H9 (cell line): Measurements from ENCODE around the gene HDHD3. TPM values are rescaled to one million over a fixed set of nuclear protein-coding genes. Genes with fewer than 3 reads are reported as not detected.

Experiments used
- DNase-seq: peaks from one replicate; pipeline ENCODE4 v3.0.0-alpha.2; 2017
- H2AFZ ChIP-seq: one replicate; pipeline ENCODE4 v1.6.1; 2013; ENCODE audit warnings: mild to moderate bottlenecking, low read length, control low read depth, moderate library complexity
- H2AK5ac ChIP-seq: 2 replicates; pipeline ENCODE4 v1.6.1; 2013; ENCODE audit warnings: low read length, control low read depth, mixed read lengths; ENCODE audit not compliant: insufficient read length
- H2BK120ac ChIP-seq: one replicate; pipeline ENCODE4 v1.6.1; 2013; ENCODE audit warnings: low read depth, mild to moderate bottlenecking, low read length, control low read depth, inconsistent platforms; ENCODE audit not compliant: poor library complexity, severe bottlenecking
- H2BK12ac ChIP-seq: 2 replicates; pipeline ENCODE4 v1.6.1; 2013; ENCODE audit warnings: low read length, control low read depth, mixed read lengths, low read depth; ENCODE audit not compliant: insufficient read length
- H2BK15ac ChIP-seq: 2 replicates; pipeline ENCODE4 v1.6.1; 2013; ENCODE audit warnings: low read depth, low read length, control low read depth
- H2BK20ac ChIP-seq: one replicate; pipeline ENCODE4 v1.6.1; 2013; ENCODE audit warnings: low read depth, mild to moderate bottlenecking, low read length, control low read depth, inconsistent platforms; ENCODE audit not compliant: poor library complexity, severe bottlenecking
- H2BK5ac ChIP-seq: 2 replicates; pipeline ENCODE4 v1.6.1; 2013; ENCODE audit warnings: low read length, control low read depth, mixed read lengths; ENCODE audit not compliant: insufficient read length
- H3K14ac ChIP-seq: 2 replicates; pipeline ENCODE4 v1.6.1; 2013; ENCODE audit warnings: low read length, control low read depth; ENCODE audit not compliant: insufficient read depth
- H3K18ac ChIP-seq: 2 replicates; pipeline ENCODE4 v1.6.1; 2013; ENCODE audit warnings: low read depth, mild to moderate bottlenecking, mixed read lengths, low read length, control low read depth; ENCODE audit not compliant: insufficient read length
- H3K23ac ChIP-seq: 2 replicates; pipeline ENCODE4 v1.6.1; 2013; ENCODE audit warnings: low read length, control low read depth, mixed read lengths, low read depth; ENCODE audit not compliant: insufficient read length
- H3K23me2 ChIP-seq: 2 replicates; pipeline ENCODE4 v1.6.1; 2013; ENCODE audit warnings: low read depth, mild to moderate bottlenecking, mixed read lengths, low read length, control low read depth; ENCODE audit not compliant: insufficient read length, poor library complexity, severe bottlenecking
- H3K27ac ChIP-seq: 2 replicates; pipeline ENCODE4 v1.5.1; 2013; ENCODE audit warnings: low read length, control low read depth, mixed read lengths, low read depth; ENCODE audit not compliant: insufficient read length
- H3K27me3 ChIP-seq: 2 replicates; pipeline ENCODE4 v1.6.1; 2013; ENCODE audit warnings: low read length, control low read depth, inconsistent platforms; ENCODE audit not compliant: insufficient read depth
- H3K4ac ChIP-seq: 2 replicates; pipeline ENCODE4 v1.6.1; 2013; ENCODE audit warnings: low read depth, mild to moderate bottlenecking, control low read depth, inconsistent platforms, low read length, moderate library complexity
- H3K4me1 ChIP-seq: 2 replicates; pipeline ENCODE4 v1.6.1; 2013; ENCODE audit warnings: low read length, control low read depth, inconsistent platforms; ENCODE audit not compliant: insufficient read depth
- H3K4me2 ChIP-seq: 2 replicates; pipeline ENCODE4 v1.6.1; 2013; ENCODE audit warnings: low read length, control low read depth, mixed read lengths; ENCODE audit not compliant: insufficient read length, insufficient read depth
- H3K56ac ChIP-seq: 2 replicates; pipeline ENCODE4 v1.6.1; 2013; ENCODE audit warnings: low read depth, mild to moderate bottlenecking, mixed read lengths, low read length, control low read depth; ENCODE audit not compliant: insufficient read length
- H3K79me1 ChIP-seq: 2 replicates; pipeline ENCODE4 v1.6.1; 2013; ENCODE audit warnings: low read depth, mild to moderate bottlenecking, moderate library complexity, low read length, control low read depth, inconsistent platforms; ENCODE audit not compliant: insufficient read depth, poor library complexity, severe bottlenecking
- H3K79me2 ChIP-seq: 2 replicates; pipeline ENCODE4 v1.6.1; 2013; ENCODE audit warnings: low read length, control low read depth, inconsistent platforms; ENCODE audit not compliant: insufficient read depth
- H3K9ac ChIP-seq: 2 replicates; pipeline ENCODE4 v1.6.1; 2013; ENCODE audit warnings: low read length, control low read depth, mixed read lengths; ENCODE audit not compliant: insufficient read length; ENCODE audit errors: extremely low read depth
- H3K9me3 ChIP-seq: one replicate; pipeline ENCODE4 v1.6.1; 2013; ENCODE audit warnings: low read depth, low read length, inconsistent platforms; ENCODE audit not compliant: control insufficient read depth
- H3T11ph ChIP-seq: one replicate; pipeline ENCODE4 v1.6.1; 2013; ENCODE audit warnings: mild to moderate bottlenecking, low read length, control low read depth, inconsistent platforms
- H4K20me1 ChIP-seq: one replicate; pipeline ENCODE4 v1.6.1; 2013; ENCODE audit not compliant: control insufficient read depth, insufficient read length, insufficient read depth
- H4K5ac ChIP-seq: 2 replicates; pipeline ENCODE4 v1.6.1; 2013; ENCODE audit warnings: low read depth, mild to moderate bottlenecking, mixed read lengths, low read length, control low read depth; ENCODE audit not compliant: insufficient read length
- H4K8ac ChIP-seq: replicated peaks from 2 replicates; pipeline ENCODE4 v1.6.1; 2013; ENCODE audit warnings: low read length, control low read depth, mixed read lengths, low read depth; ENCODE audit not compliant: insufficient read length
- H4K91ac ChIP-seq: 2 replicates; pipeline ENCODE4 v1.6.1; 2013; ENCODE audit warnings: low read depth, mild to moderate bottlenecking, moderate library complexity, mixed read lengths, low read length, control low read depth; ENCODE audit not compliant: insufficient read length
- H3K27ac Mint-ChIP-seq, 3 experiments: 2 replicates in 2 of 3; 3 replicates in 1 of 3; pipeline ENCODE4 v1.8.0; 2020 to 2021; ENCODE audit warnings: mixed read lengths in 3 of 3, mild to moderate bottlenecking in 1 of 3, moderate library complexity in 1 of 3
- H3K27me3 Mint-ChIP-seq: 2 replicates; pipeline ENCODE4 v1.8.0; 2021; ENCODE audit warnings: low read depth, mild to moderate bottlenecking, moderate library complexity, mixed read lengths
- H3K36me3 Mint-ChIP-seq, 3 experiments: 2 replicates in 2 of 3; 3 replicates in 1 of 3; pipeline ENCODE4 v1.8.0; 2020 to 2021; ENCODE audit warnings: low read depth in 3 of 3, mixed read lengths in 3 of 3; ENCODE audit not compliant: insufficient read depth in 1 of 3
- H3K4me1 Mint-ChIP-seq, 2 experiments: 2 replicates each; pipeline ENCODE4 v1.8.0; 2020; ENCODE audit warnings: mixed read lengths in 2 of 2
- H3K4me3 Mint-ChIP-seq, 2 experiments: 2 replicates in 1 of 2; 3 replicates in 1 of 2; pipeline ENCODE4 v1.8.0; 2020 to 2021; ENCODE audit warnings: mild to moderate bottlenecking in 2 of 2, mixed read lengths in 2 of 2, moderate library complexity in 1 of 2
- H3K9me3 Mint-ChIP-seq, 2 experiments: 2 replicates in 1 of 2; 3 replicates in 1 of 2; pipeline ENCODE4 v1.8.0; 2020; ENCODE audit warnings: mild to moderate bottlenecking in 2 of 2, mixed read lengths in 2 of 2, moderate library complexity in 1 of 2
- WGBS: extraction: QIAGEN DNeasy Blood & Tissue Kit; methylation state at CpG from one replicate; pipeline ENCODE4 v1.1.7; 2013; ENCODE audit warnings: missing lambda C conversion rate, low lambda C conversion rate, mixed read lengths; ENCODE audit not compliant: insufficient read length; ENCODE audit errors: extremely low coverage; 5-methylcytosine and 5-hydroxymethylcytosine counted together
- total RNA-seq: library from RNA; stranded (reverse); gene quantifications from 2 replicates; pipeline ENCODE4 v1.2.1, GENCODE V29; 2021
- TF ChIP-seq, protein P1 (sequence below): fragments of 200-600 bp; sonication (generic); conservative IDR thresholded peaks from 3 replicates; pipeline ENCODE4 v1.8.0; 2021; ENCODE audit warnings: antibody characterized with exemption, mild to moderate bottlenecking

HDHD3 gene
- total RNA-seq, 1 experiment from 2014 or later: 10.9 TPM

DNA sequence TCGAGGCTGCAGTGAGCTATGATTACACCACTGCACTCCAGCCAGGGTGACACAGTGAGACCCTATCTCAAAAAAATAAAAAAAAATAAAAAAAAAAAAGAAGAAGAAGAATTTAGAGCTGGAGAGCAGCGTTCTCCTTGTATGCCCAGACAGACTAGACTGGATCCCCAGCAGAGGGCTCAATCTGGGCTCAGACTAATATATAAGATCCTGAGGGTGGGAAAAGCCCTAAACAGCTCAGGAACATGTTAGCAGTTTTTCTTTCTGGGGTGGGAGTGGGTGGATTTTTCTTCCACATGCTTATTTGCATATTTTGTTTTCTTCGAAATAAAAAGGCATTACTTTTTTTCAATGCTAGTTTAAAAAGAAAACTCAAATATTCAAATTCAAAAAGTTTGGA is 28.3 kb downstream of the HDHD3 start:
- H3K14ac ChIP-seq: no peak overlapping the region
- H3K4me1 Mint-ChIP-seq: peaks cover 20 to 21% of the 10 kb centered on the region in 2 experiments
- TF ChIP-seq, protein P1, sequence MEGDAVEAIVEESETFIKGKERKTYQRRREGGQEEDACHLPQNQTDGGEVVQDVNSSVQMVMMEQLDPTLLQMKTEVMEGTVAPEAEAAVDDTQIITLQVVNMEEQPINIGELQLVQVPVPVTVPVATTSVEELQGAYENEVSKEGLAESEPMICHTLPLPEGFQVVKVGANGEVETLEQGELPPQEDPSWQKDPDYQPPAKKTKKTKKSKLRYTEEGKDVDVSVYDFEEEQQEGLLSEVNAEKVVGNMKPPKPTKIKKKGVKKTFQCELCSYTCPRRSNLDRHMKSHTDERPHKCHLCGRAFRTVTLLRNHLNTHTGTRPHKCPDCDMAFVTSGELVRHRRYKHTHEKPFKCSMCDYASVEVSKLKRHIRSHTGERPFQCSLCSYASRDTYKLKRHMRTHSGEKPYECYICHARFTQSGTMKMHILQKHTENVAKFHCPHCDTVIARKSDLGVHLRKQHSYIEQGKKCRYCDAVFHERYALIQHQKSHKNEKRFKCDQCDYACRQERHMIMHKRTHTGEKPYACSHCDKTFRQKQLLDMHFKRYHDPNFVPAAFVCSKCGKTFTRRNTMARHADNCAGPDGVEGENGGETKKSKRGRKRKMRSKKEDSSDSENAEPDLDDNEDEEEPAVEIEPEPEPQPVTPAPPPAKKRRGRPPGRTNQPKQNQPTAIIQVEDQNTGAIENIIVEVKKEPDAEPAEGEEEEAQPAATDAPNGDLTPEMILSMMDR: no peak
- H3K79me2 ChIP-seq: no peaks in the 10 kb centered on the region
- H2BK20ac ChIP-seq: no peak overlapping the region
- H4K20me1 ChIP-seq: no peaks in the 10 kb centered on the region
- H4K8ac ChIP-seq: no peak overlapping the region
- H3K9me3 Mint-ChIP-seq: no peaks in the 10 kb centered on the region
- no peak overlapping the region for H2BK15ac ChIP-seq
- no peak overlapping the region for H3K4ac ChIP-seq
- H3T11ph ChIP-seq: no peak overlapping the region
- H2BK120ac ChIP-seq: no peak overlapping the region
- no peaks in the 10 kb centered on the region for H3K9me3 ChIP-seq
- no peak overlapping the region for H4K91ac ChIP-seq
- no peak overlapping the region for H3K9ac ChIP-seq
- H3K27me3 Mint-ChIP-seq: peaks cover 50% of the 10 kb centered on the region
- no peaks in the 10 kb centered on the region; a peak in 1 of 7 replicates for H3K36me3 Mint-ChIP-seq
- no peak overlapping the region for H2AK5ac ChIP-seq
- DNase-seq: no peak
- no peak overlapping the region for H4K5ac ChIP-seq
- no CpG with 5 or more reads among the region's 3 CpGs for WGBS
- H3K79me1 ChIP-seq: no peaks in the 10 kb centered on the region
- H3K18ac ChIP-seq: no peak overlapping the region
- H3K27ac Mint-ChIP-seq: no peak overlapping the region
- H2BK12ac ChIP-seq: no peak overlapping the region
- H3K23ac ChIP-seq: no peak overlapping the region
- peaks cover 9% of the 10 kb centered on the region for H3K23me2 ChIP-seq
- H2AFZ ChIP-seq: no peak overlapping the region
- H2BK5ac ChIP-seq: no peak overlapping the region
- H3K27me3 ChIP-seq: no peaks in the 10 kb centered on the region
- H3K4me1 ChIP-seq: peaks cover 2% of the 10 kb centered on the region; the same call in 1 of the 2 replicates
- peak overlapping the region in 1 of 2 experiments; percentile 60; a peak in 2 of 5 replicates for H3K4me3 Mint-ChIP-seq
- no peak overlapping the region for H3K56ac ChIP-seq
- H3K27ac ChIP-seq: no peak overlapping the region
- no peak overlapping the region for H3K4me2 ChIP-seq
